NCI-H2196 treated with DMSO at 0.1 percent for 48 hours (cell line): ENCODE measurements around the gene POP5.
"Not testable (repeated sequence)": the region's sequence is repeated elsewhere in the genome, so short reads cannot be mapped to it uniquely, and the experiment has no call there.

ENCODE experiments used
- DNase-seq: peaks from one replicate; lab custom pipeline; 2025; ENCODE audit not compliant: unreplicated experiment; lab: John Stamatoyannopoulos, UW

POP5 gene

DNA sequence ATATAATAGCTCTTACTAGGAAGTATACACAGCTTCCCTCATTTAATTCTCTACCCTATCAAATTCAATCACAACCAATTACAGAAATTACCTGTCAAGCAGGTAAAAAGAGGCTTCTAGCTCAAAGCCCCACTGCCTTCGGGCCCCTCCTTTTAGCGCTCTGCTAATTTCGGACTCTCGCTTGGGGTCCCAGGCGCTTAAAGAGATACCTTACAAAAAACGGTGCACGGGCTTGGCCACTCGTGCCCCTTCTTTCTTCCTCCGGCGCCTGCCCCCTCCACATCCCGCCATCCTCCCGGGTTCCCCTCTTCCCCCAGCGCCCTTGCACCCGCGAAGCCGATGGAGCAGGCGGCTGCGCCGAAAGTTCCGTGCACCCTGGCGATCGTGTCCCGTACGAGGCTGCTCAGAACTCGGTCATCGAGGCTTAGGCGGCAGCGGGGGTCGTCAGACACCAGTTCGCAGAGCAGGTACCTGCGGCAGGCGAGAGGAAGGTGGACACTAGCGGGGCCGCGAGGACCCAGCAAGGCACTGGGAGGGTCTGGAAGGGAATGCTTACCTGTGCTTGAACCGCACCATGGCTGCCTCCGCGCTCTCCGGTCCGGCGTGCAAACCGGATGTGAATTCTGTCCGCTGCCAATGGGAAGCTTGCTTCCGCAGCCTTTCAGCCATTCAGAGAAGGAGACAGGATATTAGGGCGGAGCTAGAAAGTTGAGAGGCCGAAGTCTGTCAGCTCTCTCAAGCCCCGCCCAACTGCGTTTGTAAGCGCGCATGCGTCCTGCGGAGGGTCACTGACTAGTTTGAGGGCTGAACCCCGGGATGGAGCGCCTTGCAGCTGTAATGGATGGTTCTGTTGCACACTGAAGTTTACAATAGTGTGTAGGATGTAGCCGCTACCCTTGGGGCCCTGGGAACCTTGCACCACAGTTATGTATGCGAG lies at the start of gene POP5:
Gene POP5, minus strand, starts transcription at position 616 of the 937 bp plus-strand sequence. Its CDS starts 40 bp downstream, at position 576.
- DNase-seq, result peak; percentile 98

GRCh38 chr12:120630104-120630892 lies 49.1 kb upstream of the POP5 start:
- no peak for DNase-seq

GRCh38 chr12:120628919-120629318 lies 47.7 kb upstream of the POP5 start:
- DNase-seq, result peak; percentile 6

GRCh38 chr12:120625557-120626419 lies 44.6 kb upstream of the POP5 start:
- no peak for DNase-seq

GRCh38 chr12:120620624-120621023 lies 39.4 kb upstream of the POP5 start:
- no peak for DNase-seq

DNA sequence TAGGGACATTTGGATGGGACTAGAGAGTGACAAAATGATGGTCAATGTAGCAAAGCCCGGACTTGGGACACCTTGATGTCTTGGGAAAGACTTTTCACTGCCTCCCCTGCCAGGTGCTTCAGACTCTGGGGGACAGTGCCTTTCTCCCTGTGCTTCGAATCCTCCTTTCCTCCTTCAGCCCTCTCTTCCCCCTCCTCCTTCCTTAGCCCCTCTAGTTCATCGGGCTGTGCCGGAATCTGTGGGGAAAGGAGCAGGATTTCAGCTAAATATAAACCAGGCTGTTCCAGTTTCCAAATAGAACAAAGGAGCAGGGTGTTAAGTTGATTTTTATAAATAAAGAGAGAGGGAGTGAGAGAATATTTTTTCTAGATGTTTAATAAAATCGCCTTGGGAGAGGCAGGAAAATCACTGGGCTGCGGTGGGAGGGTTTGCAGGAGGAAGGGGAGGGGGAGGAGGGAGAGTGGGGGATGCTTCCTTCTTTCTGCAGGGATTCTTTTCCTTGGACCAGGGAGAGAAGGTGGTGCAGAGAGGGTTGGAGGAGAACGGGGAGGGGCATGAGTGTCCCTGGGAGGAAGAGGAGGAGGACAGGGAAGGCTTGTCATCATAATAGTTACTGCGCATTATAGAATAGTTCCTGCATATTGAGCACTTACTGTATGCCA lies 37.9 kb upstream of the POP5 start:
- no peak for DNase-seq

DNA sequence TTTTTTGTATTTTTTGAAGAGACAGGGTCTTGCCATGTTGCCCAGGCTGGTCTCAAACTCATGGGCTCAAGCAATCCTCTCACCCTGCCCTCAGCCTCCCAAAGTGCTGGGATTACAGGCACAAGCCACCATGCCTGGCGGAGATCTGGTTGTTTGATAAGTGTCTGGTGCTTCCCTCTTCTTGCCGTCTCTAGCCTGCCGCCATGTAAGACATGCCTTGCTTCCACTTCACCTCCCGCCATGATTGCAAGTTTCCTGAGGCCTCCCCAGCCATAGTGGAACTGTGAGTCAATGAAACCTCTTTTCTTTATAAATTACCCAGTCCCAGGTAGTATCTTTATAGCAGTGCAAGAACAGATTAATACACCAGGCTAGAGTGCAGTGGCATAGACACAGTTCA lies 36.6 kb upstream of the POP5 start:
- DNase-seq, result not testable (repeated sequence)

- DNase-seq, result not testable (repeated sequence)
Observed at GRCh38 chr12:120617193-120617592, 36.0 kb upstream of the POP5 start.

- no peak for DNase-seq
Observed at GRCh38 chr12:120614848-120615247, 33.6 kb upstream of the POP5 start.

DNA sequence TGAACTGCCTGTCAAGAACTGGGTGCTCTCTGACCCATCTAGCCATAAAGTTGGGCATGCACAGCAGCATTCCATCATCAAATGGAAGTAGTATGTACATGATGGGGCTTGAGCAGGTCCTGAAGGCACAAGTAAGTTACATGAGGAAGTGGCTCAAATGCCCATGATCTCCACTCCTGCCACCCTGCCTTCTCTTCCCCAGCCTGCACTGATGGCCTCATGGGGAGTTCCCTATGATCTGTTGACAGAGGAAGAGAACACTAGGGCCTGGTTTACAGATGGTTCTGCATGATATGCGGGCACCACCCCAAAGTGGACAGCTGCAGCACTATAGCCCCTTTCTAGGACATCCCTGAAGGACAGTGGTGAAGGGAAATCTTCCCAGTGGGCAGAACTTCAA lies 30.3 kb upstream of the POP5 start:
- not testable (repeated sequence) for DNase-seq

DNA sequence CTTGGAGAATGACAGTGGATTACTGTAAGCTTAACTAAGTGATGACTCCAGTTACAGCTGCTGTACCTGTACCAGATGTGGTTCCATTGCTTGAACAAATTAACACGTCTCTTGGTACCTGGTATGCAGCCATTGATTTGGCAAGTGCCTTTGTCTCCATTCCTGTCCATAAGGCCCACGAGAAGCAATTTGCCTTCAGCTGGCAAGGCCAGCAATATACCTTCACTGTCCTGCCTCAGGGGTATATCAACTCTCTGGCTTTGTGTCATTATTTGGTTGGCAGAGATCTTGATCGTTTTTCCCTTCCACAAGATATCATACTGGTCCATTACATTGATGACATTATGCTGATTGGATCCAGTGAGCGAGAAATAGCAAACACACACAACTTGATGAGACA lies 29.4 kb upstream of the POP5 start:
- DNase-seq, result no peak

- DNase-seq, result not testable (repeated sequence)
Observed at GRCh38 chr12:120602416-120602815, 21.2 kb upstream of the POP5 start.

- DNase-seq, result no peak
Observed at GRCh38 chr12:120599672-120600552, 18.7 kb upstream of the POP5 start.

DNA sequence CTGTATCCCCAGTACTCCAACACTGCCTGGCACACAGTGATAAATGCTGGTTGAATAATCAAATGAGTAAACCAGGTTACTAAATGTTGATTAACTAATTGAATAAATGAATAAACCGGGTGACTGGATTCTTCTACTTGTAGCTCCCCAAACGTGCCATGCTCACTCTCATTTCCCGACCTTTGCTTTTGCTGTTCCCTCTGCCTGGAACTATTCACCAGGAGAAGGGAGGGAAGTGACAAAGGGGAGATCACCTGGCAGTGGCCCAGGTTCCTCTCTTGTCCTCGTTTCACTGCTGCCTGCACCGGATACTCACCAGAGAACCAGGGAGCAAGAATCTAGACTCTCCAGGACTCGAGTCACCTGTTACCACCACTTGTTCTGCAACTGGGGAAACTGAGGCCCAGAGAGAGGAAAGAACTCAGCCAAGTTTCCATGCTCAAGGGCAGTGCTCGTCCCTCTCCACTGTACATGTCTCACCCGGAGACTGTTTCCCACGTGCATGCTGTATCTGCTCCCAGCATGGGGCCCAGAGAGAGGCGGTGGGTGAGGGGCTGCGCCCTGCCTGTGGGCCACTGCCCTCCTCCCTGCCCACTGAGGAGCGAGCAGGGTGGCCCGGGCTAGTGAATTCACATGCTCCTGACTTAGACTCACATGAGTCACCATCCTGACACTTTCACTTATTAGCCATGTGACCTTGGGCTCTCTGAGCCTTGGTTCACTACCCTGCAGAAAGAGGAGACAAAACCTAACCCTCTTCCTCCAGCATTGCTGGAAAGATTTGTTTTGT lies 17.7 kb upstream of the POP5 start:
- no peak for DNase-seq

DNA sequence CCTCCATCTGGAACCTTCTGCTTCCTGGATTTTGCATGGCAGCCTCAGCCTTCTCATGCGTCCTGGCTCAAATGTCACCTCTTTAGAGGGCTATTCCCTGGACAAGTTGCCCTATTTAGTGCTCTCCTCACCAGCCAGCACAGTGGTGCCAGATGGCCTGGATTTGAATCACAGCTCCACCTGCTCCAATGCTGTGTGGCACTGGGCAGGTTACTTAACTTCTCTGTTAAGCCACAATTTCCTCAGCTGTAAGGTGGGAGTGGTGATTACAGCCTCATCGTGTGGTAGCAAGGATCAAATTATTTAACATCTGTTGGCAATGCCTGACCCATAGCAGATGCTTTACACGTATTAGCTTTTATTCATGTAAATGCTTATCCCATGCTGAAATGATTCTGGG lies 16.7 kb upstream of the POP5 start:
- no peak for DNase-seq

DNA sequence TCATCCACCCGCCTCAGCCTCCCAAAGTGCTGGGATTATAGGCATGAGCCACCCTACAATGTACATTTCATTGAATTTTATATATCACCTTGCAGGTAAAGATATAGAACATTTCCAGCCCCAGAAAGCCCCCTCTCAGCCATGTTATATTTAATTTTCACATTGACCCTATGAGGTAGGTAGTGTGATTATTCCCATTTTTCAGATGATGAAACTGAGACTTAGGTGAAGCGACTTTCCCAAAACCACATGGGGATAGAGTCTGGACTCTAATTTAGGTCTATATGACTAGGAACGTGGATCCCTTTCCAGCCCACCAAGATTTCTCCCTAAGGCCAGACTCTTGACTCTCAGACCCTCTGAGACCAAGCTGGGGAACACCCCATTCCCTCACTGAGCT lies 15.7 kb upstream of the POP5 start:
- no peak for DNase-seq

DNA sequence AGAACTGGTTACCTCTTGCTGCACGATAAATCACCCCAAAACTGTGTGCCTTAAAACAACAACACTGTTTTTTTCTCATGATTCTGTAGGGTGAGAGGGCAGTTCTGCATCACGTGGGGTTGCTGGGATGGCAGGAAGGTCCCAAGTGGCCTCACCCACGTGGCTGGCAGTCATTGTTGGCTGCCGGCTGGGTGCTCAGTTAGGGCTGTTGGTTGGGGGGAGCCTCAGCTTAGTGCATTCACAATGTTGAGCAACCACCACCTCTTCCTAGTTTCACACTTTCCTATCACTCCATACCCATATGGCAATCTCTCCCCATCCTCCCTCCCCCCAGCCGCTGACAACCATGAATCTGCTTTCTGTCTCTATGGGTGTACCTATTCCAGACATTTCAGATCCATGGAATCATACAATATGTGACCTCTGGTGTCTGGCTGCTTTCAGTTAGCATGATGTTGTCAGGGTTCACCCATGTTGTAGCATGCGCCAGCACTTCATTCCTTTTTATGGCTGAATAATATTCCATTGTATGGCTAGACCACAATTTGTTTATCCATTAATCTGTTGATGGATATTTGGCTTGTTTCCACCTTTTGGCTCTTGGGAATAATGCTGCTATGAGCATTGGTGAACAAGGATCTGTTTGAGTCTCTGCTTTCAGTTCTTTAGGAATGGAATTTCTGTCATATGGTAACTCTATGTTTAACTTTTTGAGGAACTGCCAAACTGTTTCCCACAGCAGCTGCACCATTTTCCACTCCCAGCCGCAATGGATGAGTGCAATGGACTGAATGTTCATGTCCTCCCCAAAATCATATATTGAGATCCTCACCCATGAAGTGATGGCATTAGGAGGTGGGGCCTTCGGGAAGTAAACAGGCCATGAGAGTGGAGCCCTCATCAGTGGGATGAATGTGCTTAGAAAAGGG lies 11.2 kb upstream of the POP5 start:
- no peak for DNase-seq
